CMK (cell line): ENCODE data around the gene TMEM164.
"Not testable (repeated sequence)": the region's sequence is repeated elsewhere in the genome, so short reads cannot be mapped to it uniquely, and the experiment has no call there.

Experiments
- DNase-seq: peaks from one replicate; pipeline ENCODE4 v3.0.0-alpha.2; 2010; ENCODE audit warnings: low read depth

Gene TMEM164

DNA sequence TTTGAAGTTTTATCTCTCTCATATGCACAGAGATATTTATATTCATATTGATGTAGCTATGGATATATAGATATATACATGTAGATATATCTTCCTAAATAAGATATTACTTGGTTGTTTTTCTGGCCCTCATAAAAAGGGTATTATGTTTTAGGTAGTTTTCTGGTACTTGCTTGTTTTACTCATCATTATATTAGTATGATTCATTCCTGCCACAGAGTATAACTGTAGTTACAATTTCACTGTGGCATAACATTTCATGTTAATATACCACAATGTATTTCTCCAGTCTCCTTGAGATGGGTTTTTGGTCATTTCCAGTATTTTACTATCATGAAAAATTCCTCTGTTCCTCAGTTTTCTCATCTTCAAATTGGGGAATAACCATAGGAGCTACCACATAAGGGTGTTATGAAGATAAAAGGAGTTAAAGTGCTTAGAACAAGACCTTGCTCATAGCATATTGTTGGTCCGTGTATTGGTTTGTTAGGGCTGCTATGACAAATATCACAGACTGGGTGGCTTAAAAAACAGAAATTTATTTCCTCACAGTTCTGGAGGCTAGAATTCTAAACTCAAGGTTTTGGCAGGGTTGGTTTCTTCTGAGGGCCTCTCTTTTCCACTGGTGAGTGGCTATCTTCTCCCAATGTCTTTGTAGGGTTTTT is 129.7 kb downstream of the TMEM164 start:
- DNase-seq: no peak

DNA sequence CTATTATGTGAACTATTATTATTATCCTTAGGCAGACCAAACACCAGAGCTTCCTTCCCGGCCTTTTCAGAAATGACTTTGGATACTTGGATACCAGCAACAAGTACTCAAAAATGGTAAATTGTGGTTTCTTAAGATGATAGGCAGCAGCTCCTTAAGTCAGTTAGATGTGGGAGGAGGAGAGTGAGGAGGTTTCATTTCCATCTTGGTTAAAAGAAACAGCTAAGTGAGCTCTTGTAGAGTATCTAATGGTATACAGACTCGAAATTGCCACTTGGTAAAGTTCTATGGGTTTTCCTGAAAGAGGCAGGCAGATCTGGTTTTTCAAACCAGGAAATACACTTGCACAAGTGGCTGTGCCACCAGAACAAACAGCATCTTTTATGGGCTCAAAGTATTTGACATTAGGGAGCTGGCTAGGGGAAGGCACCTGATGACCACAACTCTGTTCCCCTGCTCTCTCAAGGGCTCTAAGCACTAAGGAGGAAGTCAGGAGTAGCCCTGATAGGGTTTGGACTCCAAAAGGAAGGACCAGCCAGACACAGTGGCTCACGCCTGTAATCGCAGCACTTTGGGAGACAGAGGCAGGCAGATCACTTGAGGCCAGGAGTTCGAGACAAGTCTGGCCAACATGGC is 130.9 kb downstream of the TMEM164 start:
- no peak for DNase-seq

- no peak for DNase-seq
Measured at GRCh38 chrX:110135618-110136017, 132.7 kb downstream of the TMEM164 start.

DNA sequence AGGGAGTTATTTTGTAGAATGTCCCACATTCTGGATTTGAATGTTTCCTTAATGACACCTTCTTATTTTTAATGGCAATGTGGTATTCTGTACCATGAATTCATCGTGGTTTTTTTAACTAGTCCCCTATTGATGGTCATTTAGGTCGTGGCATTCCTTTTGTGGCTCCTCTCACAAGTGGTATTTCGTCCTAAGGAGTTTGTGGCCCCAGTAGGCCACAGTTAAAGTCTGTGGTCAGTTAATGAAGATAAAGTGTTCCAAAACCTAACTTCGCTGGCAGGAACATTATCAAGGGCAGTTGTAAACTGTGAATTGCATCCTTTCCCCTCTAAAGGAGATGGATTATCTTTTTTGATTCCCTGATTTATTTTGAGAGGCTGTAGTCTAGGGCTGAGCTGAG is 133.2 kb downstream of the TMEM164 start:
- no peak for DNase-seq

DNA sequence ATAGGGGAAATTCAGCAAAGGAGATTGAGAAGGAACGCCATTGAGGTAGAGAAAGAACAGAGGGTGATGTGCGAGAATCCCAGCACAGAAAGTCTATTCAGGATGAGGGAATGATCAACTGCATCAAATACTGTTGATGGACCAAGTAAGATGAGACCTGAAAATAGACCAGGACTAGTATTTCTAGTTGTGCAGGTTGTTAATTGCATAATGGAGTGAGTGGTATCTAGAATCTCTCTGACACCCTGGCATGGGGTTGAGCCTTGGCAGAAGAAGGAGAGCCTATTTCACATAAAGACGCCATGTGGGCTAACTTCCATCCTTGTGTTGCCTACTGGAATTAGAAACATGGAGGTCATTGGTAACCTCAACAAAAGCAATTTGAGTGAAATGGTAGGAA is 135.6 kb downstream of the TMEM164 start:
- no peak for DNase-seq

DNA sequence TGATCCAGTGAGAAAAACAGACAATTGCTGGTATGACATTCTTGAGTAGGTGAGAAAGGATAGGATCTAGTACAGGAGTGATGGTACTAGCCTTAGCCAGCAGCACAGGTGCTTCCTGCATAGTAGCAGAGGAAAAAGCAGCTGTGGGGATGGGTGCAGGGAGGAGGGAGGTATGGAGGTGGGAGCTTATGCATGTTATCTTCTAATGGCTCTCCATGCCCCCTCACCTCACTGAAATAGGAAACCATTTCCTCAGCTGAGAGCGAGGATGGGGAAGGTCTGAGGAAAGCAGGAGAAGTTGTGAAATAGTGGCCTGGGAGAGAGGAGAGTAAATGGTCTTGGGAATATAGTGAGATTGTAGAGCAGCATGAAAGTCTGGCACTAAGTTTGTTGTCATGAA is 136.3 kb downstream of the TMEM164 start:
- DNase-seq: no peak

- DNase-seq: no peak
Measured at GRCh38 chrX:110142096-110142495, 139.2 kb downstream of the TMEM164 start.

DNA sequence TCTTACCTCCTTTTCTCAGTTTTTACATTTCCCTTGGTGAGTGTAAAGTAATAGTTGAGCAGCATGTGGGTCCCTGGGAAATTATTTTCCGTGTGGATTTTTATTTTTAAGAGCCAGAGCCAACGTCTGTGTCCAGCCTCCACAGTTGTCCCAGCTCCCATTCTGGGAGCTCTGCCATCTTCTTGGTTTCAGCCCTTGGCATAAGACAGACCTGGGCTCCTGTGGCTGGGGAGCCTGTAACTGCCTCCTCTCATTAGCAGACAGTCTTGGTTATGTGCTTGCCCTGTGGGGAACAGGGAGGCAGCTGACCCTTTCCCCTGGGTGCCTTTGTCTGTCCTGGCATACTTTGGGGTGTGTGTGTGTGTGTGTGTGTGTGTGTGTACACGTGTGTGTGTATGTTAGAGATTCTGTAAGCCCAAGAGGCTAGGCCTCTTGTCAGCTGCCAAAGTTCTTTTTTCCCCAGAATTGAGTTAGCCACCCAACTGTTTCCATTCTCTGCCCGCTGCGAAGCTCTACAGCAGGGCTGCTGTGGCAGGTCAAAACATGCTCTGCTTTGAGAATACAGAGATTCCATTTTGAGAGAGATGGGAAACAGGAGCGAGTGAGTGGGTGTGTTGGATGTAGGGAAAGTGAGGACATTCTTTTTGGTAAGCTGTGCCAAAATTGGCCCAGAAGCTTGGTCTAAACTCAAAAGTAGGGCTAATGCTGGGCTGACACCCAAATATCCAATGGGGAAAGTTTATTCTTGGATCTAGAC is 140.7 kb downstream of the TMEM164 start:
- no peak for DNase-seq

DNA sequence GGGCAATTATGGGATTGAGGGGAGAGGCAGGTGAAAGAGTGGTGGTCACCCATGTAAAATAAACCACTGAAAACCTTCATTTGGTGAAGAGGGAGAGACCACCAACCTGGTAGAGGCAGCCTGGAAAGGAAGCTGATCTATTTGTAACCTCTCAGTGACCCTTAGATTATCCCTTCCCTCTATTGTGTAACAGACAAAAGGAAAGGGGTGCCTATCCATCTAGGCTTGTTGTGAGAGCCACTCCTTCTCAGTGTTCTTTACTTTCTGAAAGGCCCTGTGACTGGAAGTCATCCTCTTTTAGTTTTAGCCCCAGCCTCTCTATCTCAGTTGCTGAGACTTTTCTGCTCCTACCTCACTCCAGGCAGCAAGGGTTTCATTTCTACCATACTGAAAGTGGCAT is 142.4 kb downstream of the TMEM164 start:
- no peak for DNase-seq

DNA sequence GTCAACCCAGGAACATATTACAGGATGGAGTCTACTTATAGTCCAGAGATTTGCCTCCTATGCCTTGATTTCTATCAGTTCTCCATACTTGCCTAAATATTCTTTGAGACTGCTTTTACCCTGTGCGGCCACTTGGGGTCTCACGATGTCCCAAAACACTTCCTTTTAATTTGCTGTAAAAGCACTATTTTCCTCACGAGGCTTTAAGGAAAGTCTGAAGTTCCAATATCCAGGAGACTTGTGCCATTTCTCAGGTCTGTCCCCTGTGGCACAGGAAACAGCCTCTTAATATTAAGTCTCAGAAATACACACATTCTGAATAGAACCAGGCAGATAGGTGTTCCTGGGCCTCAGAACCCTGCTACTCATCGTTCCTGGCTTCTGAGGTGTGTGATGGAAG is 142.9 kb downstream of the TMEM164 start:
- DNase-seq: no peak

- no peak for DNase-seq
Measured at GRCh38 chrX:110146521-110146920, 143.6 kb downstream of the TMEM164 start.

DNA sequence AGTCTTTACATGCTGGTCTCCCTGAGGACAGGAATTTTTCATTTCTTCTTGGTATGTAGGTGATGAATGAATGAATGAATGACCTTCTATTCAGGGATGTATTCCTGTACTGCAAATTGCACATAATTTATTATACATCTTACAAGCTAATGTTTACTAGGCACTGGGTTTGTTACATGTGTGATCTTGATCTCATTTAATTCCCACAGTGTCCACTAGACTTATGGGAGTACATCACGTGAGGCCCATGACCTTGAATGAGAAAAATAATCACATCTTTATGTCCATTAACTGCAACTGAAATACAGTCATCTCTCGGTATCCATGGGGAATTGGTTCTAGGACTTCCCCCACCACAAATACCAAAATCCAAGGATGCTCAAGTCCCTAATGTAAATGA is 150.3 kb downstream of the TMEM164 start:
- no peak for DNase-seq

DNA sequence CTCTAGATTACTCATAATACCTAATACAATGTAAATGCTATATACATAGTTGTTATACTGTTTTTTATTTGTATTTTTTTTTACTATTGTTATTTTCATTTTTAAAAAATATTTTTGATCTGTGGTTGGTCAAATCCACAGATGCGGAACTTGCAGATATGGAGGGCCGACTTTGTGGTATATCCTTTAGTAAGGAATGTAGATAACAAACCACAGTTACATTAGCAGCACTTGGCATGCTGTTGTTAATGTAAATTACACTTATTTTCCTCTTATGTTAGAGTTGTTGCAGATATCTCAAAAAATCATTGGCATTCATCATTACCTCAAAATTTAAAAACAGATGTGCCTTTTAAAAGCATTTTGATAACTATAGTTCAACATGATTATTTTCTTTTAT is 151.0 kb downstream of the TMEM164 start:
- DNase-seq: no peak

DNA sequence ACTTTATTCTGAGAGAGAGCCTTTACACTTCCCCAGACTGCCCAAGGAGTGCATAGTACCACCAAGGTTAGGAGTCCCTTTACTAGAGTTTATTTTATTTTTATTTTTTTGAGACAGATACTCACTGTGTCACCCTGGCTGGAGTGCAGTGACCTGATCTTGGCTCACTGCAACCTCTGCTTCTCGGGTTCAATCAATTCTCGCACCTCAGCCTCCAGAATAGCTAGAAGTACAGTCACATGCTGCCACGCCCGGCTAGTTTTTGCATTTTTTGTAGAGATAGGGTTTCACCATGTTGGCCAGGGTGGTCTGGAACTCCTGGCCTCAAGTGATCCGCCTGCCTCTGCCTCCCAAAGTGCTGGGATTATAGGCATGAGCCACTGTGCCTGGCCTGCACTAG is 151.4 kb downstream of the TMEM164 start:
- DNase-seq: not testable (repeated sequence)

- no peak for DNase-seq
Measured at GRCh38 chrX:110155759-110156158, 152.8 kb downstream of the TMEM164 start.

DNA sequence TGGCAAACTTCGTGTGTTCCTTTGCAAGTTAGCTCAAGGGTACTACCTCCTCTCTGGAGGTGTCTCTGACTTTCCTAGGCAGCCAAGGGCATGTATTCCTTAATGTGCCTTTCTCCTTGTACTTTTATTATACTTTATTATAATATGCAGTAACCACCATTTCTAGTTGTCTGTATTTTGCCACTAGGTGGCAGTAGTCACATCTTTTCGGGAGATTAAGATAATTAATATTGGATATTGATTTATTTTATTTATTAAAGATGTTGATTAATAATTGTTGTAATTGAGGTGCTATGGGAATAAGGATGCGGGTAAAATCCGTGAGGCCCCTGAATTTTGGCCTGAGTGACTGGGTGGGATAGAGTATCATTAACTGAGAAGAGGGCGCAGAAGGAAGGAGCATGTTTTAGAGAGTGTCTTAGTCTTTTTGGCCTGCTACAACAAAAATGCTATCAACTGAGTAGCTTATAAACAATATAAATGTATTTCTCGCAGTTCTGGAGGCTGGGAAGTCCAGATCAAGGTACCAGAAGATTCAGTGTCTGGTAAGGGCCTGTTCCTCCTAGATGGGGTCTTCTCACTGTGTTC is 153.3 kb downstream of the TMEM164 start:
- DNase-seq: no peak

- no peak for DNase-seq
Measured at GRCh38 chrX:110157444-110157843, 154.5 kb downstream of the TMEM164 start.

DNA sequence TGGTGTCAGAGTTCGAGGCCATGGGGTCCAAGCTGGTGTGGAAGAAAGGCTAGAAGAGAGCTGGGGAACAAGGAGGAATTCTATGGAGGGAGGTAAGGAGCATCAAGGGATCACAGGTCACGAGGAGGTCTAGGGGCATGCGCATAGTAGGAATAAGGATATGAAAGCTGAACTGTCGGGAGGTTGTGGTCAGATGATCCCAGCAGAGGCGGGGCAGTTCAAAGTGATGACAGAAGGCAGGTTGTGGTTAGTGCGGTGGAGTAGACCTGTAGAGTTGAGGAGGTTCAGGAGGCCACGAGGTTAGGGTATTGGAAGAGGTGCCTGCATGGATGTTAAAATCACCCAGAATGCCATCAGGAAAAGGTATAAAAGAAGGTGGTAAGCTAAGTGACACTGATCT is 156.3 kb downstream of the TMEM164 start:
- DNase-seq: no peak

DNA sequence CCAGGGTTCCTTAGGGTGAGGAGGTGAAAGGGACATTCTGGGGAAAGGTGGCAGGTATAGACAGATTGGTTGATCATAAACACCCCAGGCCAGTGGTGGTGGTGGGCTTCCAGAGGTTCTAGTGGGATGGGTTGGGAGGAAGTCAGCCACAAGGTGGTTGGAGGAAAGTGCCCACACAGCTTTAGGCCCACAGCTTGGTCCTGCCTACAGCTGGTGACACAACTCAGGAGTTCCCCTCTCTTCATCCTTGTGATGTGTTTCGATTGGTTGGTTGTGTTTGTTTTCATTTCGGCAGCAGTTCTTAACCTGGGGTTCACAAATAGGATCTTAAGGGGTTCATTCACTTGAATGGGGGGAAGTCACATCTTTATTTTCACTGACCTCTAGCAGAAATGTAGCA is 157.0 kb downstream of the TMEM164 start:
- DNase-seq: no peak

DNA sequence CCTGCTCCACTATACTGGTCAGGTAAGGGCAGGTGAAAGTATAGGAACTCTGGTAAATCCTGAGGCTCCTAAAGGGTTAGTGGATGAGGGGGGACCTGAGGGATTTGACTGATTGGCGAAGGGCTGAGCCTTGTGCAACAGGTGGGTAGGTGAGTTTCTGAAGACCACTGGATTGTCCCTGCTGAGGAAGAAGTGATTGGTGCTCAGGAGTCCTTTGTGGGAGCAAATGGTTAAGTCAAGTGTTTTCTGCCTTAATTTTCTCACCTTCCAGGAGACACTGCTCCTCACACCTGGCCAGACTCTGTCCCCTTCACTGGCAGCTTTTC is 158.4 kb downstream of the TMEM164 start:
- no peak for DNase-seq

DNA sequence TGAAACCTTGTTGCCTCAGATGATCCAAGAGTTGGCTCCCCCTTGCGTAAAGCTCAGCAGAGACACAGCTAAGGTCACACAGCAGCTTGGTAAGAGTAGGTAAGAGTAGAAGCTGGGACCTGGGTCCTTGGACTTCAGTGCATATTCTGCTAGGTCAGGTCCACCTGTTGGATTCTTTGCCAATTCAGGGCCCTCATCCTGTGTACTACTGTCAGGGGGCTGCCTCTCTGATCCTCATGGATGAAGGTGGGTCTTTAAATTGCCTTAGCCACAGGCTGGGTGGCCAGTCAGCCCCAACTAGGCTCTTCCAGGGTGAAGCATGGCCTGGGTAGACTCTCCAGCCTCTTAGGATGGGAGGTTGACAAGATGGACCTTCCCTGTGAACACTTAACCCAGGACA is 159.2 kb downstream of the TMEM164 start:
- DNase-seq: no peak

DNA sequence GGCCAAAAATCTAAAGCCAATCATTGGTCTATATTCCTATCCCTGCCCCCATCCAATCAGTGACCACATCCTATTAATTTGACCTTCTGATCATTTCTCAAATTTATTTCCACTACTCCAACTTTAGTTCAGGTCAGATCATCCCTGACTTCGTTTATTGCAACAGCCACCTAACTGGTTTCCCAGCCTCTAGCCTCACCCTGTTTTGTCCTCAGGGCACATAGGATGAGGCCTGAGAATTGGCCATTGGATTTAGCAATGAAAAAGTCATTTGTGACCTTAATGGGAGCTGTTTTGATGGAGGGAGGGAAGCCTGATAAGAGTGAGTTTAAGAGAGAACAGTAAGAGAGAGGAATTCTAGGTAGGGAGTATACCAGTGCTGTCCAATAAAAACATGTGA is 160.0 kb downstream of the TMEM164 start:
- no peak for DNase-seq

GRCh38 chrX:110163488-110163887 is 160.6 kb downstream of the TMEM164 start:
- DNase-seq: no peak
